K562 (cell line): ENCODE data around the gene FKBP2. TPM values are rescaled to one million over a fixed set of nuclear protein-coding genes. Genes with fewer than 3 reads are reported as not detected.

Source experiments
- ARNT ChIP-seq, 2 experiments: fragments of 450-650 bp; IDR thresholded peaks; 2 replicates each; pipeline ENCODE4 v1.6.1; 2016; ENCODE audit warnings: mild to moderate bottlenecking in 1 of 2
- CBFA2T2 ChIP-seq: fragments of 450-650 bp; conservative IDR thresholded peaks from 2 replicates; pipeline ENCODE4 v1.6.1; 2017; ENCODE audit warnings: mild to moderate bottlenecking
- CBX3 ChIP-seq, 2 experiments: IDR thresholded peaks; 1 replicate in 1 of 2; 2 replicates in 1 of 2; pipeline ENCODE4 v1.6.1; 2012; ENCODE audit warnings: inconsistent platforms in 2 of 2, low read length in 2 of 2, borderline replicate concordance in 1 of 2, control low read depth in 1 of 2
- CREB3 ChIP-seq: fragments of 450-650 bp; conservative IDR thresholded peaks from 2 replicates; pipeline ENCODE4 v1.6.1; 2016; ENCODE audit warnings: missing genetic modification characterization, low read depth, mild to moderate bottlenecking, missing compliant biosample characterization, moderate library complexity
- ESRRA ChIP-seq: fragments of 450-650 bp; IDR thresholded peaks from 2 replicates; pipeline ENCODE4 v1.6.1; 2014; ENCODE audit warnings: low read depth, mild to moderate bottlenecking, moderate library complexity, borderline replicate concordance
- FUS ChIP-seq: fragments of 200-400 bp; formaldehyde crosslinking; optimal IDR thresholded peaks from 2 replicates; pipeline ENCODE3; 2017; ENCODE audit warnings: low read depth, low read length
- GTF2E2 ChIP-seq: fragments of 200-800 bp; sonication (Bioruptor generic); IDR thresholded peaks from 2 replicates; pipeline ENCODE4 v1.6.1; 2016; ENCODE audit warnings: missing genetic modification characterization, missing compliant biosample characterization
- IRF2 ChIP-seq: sonication (generic); formaldehyde crosslinking; IDR thresholded peaks from 2 replicates; pipeline ENCODE4 v1.8.1; 2022; ENCODE audit warnings: mild to moderate bottlenecking, missing genetic modification reagents
- JUN ChIP-seq, 2 experiments: sonication (generic) in 1 of 2; formaldehyde crosslinking in 1 of 2; IDR thresholded peaks; 2 replicates each; pipeline versions ENCODE4 v1.6.1 to v1.8.0; 2012 to 2022; ENCODE audit warnings: borderline replicate concordance in 2 of 2, mild to moderate bottlenecking in 2 of 2, improper control_type of control experiment in 1 of 2, low read depth in 1 of 2, low read length in 1 of 2, missing genetic modification reagents in 1 of 2
- MED1 ChIP-seq: sonication (generic); formaldehyde crosslinking; IDR thresholded peaks from 2 replicates; pipeline ENCODE4 v1.8.1; 2023; ENCODE audit warnings: missing genetic modification reagents, borderline replicate concordance
- NFXL1 ChIP-seq: fragments of 450-650 bp; formaldehyde crosslinking; IDR thresholded peaks from 2 replicates; pipeline ENCODE4 v1.4.0; 2021; ENCODE audit warnings: mild to moderate bottlenecking
- PATZ1 ChIP-seq: fragments of 250-450 bp; sonication (Bioruptor Pico); IDR thresholded peaks from 2 replicates; pipeline ENCODE4 v1.5.0; 2020; ENCODE audit warnings: mild to moderate bottlenecking, borderline replicate concordance
- POLR2H ChIP-seq: IDR thresholded peaks from 2 replicates; pipeline ENCODE4 v1.6.1; 2016; ENCODE audit warnings: missing genetic modification characterization, low read depth, mild to moderate bottlenecking, control low read depth, missing compliant biosample characterization, moderate library complexity
- RBM39 ChIP-seq: fragments of 200-400 bp; formaldehyde crosslinking; optimal IDR thresholded peaks from 2 replicates; pipeline ENCODE3; 2018; ENCODE audit warnings: low read depth, low read length
- SNRNP70 ChIP-seq: fragments of 200-400 bp; formaldehyde crosslinking; optimal IDR thresholded peaks from 2 replicates; pipeline ENCODE3; 2017; ENCODE audit warnings: low read depth, low read length
- TCF3 ChIP-seq: sonication (generic); formaldehyde crosslinking; IDR thresholded peaks from 2 replicates; pipeline ENCODE4 v1.4.0; 2020; ENCODE audit warnings: mild to moderate bottlenecking, missing genetic modification reagents
- TCFL5 ChIP-seq: fragments of 250-450 bp; sonication (Bioruptor Pico); conservative IDR thresholded peaks from 2 replicates; pipeline ENCODE4 v1.6.1; 2021; ENCODE audit warnings: mild to moderate bottlenecking, moderate library complexity, matching md5 sums
- TOE1 ChIP-seq, 2 experiments: fragments of 450-650 bp in 1 of 2; sonication (generic) in 1 of 2; formaldehyde crosslinking in 1 of 2; IDR thresholded peaks; 2 replicates each; pipeline versions ENCODE4 v1.7.1 to v1.8.0; 2016 to 2022; ENCODE audit warnings: borderline replicate concordance in 2 of 2, mild to moderate bottlenecking in 2 of 2, antibody characterized with exemption in 1 of 2, inconsistent platforms in 1 of 2, low read depth in 1 of 2, missing genetic modification reagents in 1 of 2, moderate library complexity in 1 of 2
- ZBTB8A ChIP-seq: fragments of 450-650 bp; IDR thresholded peaks from 2 replicates; pipeline ENCODE4 v1.6.1; 2018; ENCODE audit warnings: mild to moderate bottlenecking, moderate library complexity; ENCODE audit not compliant: partially characterized antibody
- ZKSCAN3 ChIP-seq: fragments of 250-450 bp; sonication (Bioruptor Pico); IDR thresholded peaks from 2 replicates; pipeline ENCODE4 v1.4.0; 2020
- ZNF589 ChIP-seq: fragments of 200-800 bp; sonication (Bioruptor generic); IDR thresholded peaks from 2 replicates; pipeline ENCODE4 v1.6.1; 2016; ENCODE audit warnings: low read depth, missing genetic modification characterization, missing compliant biosample characterization
- ZNF766 ChIP-seq: fragments of 200-800 bp; sonication (Bioruptor generic); conservative IDR thresholded peaks from 2 replicates; pipeline ENCODE4 v1.6.1; 2016; ENCODE audit warnings: missing genetic modification characterization, missing compliant biosample characterization
- ZSCAN32 ChIP-seq: fragments of 450-650 bp; formaldehyde crosslinking; IDR thresholded peaks from 2 replicates; pipeline ENCODE4 v1.4.0; 2020; ENCODE audit warnings: mild to moderate bottlenecking, moderate library complexity
- polyA plus RNA-seq, 8 experiments: library from polyadenylated mRNA; depleted of rRNA in 4 of 8; stranded (reverse) in 5 of 8; unstranded in 3 of 8; fragments of >200 nt; fragmentation: Nextera tagmentation in 2 of 8; fragmentation: Illumina TruSeq in 1 of 8; extraction: Ambion mirVana in 2 of 8; extraction: Trizol in 1 of 8; gene quantifications; 2 replicates each; pipeline versions ENCODE4 v1.2.1 to v1.2.3, GENCODE V29; 2011 to 2014; ENCODE audit warnings: inconsistent platforms in 1 of 8, missing spikeins in 1 of 8
- total RNA-seq, 7 experiments: library from RNA; depleted of rRNA in 6 of 7; stranded (reverse); fragments of >200 nt in 6 of 7; fragmentation: Illumina TruSeq in 2 of 7; extraction: Trizol in 2 of 7; gene quantifications; 2 replicates each; pipeline versions ENCODE4 v1.2.1 to v1.2.3, GENCODE V29; 2011 to 2021; ENCODE audit warnings: low replicate concordance in 1 of 7
- TF ChIP-seq, protein P1 (sequence below), 2 experiments: fragments of 450-650 bp in 1 of 2; sonication (generic) in 1 of 2; formaldehyde crosslinking; conservative IDR thresholded peaks; 2 replicates each; pipeline versions ENCODE4 v1.4.0 to v1.8.1; 2020 to 2022; ENCODE audit warnings: mild to moderate bottlenecking in 1 of 2, missing genetic modification reagents in 1 of 2
- TF ChIP-seq, protein P2 (sequence below): sonication (generic); formaldehyde crosslinking; IDR thresholded peaks from 2 replicates; pipeline ENCODE4 v1.9.0; 2022; ENCODE audit warnings: mild to moderate bottlenecking, missing genetic modification reagents

FKBP2 gene
- total and polyA plus RNA-seq, 9 of the 15 experiments (the other 6 are each of a cell fraction or from before 2014, with no cell fraction given): 3.5 to 151 (median 58.1) TPM

- TF ChIP-seq ARNT (IDR thresholded peaks at IDR 0.05) (no peak), ZKSCAN3 (no peak), JUN (IDR thresholded peaks at IDR 0.05; ENCODE audit: borderline replicate concordance, low read depth, low read length) (no peak; the same call in 1 of the 2 replicates), JUN (CRISPR knock-in tag; IDR thresholded peaks at IDR 0.05; ENCODE audit: borderline replicate concordance) (0 out of 2 replicates have a peak, but pooled peaks have one; percentile 57), IRF2 (CRISPR knock-in tag) (no peak), ZBTB8A (no peak), RBM39 (no peak), CREB3 (tag) (no peak), NFXL1 (CRISPR knock-in tag) (no peak), POLR2H (tag) (no peak), ZNF589 (CRISPR knock-in tag) (no peak), ZNF766 (CRISPR knock-in tag) (no peak), TCFL5 (CRISPR knock-in tag) (no peak), CBX3 (IDR thresholded peaks at IDR 0.05; ENCODE audit: borderline replicate concordance in 1 of 2, low read length in 2 of 2) (no peak), GTF2E2 (tag) (no peak), ESRRA (peak; percentile 62), ZSCAN32 (CRISPR knock-in tag) (no peak; the same call in 1 of the 2 replicates), TOE1 (IDR thresholded peaks at IDR 0.05; ENCODE audit: borderline replicate concordance) (no peak), TOE1 (CRISPR knock-in tag; IDR thresholded peaks at IDR 0.05; ENCODE audit: borderline replicate concordance, low read depth) (no peak), PATZ1 (CRISPR knock-in tag) (no peak), MED1 (CRISPR knock-in tag) (no peak), FUS (no peak), TCF3 (no peak), SNRNP70 (no peak), CBFA2T2 (no peak)
- TF ChIP-seq, protein P1, sequence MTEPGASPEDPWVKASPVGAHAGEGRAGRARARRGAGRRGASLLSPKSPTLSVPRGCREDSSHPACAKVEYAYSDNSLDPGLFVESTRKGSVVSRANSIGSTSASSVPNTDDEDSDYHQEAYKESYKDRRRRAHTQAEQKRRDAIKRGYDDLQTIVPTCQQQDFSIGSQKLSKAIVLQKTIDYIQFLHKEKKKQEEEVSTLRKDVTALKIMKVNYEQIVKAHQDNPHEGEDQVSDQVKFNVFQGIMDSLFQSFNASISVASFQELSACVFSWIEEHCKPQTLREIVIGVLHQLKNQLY (CRISPR knock-in tag; conservative IDR thresholded peaks at IDR 0.05): no peak
- TF ChIP-seq, protein P2, sequence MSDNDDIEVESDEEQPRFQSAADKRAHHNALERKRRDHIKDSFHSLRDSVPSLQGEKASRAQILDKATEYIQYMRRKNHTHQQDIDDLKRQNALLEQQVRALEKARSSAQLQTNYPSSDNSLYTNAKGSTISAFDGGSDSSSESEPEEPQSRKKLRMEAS (CRISPR knock-in tag): 0 out of 2 replicates have a peak, but pooled peaks have one; percentile 31
These were observed 14.3 kb upstream of the FKBP2 start (continued) for GRCh38 chr11:64226507-64227051.
